HG03575 (cell line): ENCODE measurements around the gene SORT1.

Experiments used
- ATAC-seq: cut with Tn5 transposase; IDR thresholded peaks from one replicate; pipeline ENCODE4 v1.9.1; 2021; ENCODE audit not compliant: unreplicated experiment, insufficient number of reproducible peaks, low FRiP score; ENCODE audit errors: extremely low read depth

Gene SORT1

DNA sequence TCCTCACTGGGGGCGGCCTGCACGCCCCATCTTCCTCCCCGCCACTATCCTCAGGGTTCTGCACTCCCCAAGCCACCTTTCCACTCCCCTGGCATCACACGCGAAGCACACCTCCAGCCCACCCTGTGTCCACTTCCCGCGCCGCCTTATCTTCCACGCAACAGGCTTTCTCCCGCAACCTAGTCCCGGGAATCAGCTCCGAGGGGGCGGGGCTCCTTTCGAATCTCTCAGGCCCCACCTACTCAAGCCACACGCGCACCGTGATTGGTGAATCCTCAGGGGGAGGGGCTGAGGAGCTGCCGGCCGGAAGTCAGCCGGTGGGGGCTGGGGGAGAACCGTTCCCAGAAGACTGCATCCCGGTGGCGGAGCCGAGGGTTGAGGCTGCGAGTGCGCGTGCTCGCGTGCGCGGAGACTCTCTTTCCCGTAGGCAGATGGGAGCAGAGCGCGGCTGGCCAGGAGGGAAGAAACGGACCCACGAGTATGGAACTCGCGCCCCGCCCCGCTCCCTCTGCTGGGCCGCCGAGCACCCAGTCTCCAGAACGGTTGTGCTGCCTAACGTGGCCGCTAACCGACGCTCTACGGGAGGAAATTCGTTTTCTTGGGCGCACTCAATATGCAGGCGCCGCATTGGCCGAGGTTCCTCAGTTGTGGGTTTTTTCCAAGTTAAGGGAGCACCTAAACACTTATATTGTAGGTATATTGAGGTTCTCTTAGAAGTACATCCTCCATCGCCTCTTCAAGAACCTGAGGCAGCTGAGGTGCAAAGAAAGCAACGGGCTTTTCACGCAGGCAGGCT, 114.6 kb downstream of the SORT1 start, which contains the start of gene PSRC1:
Gene PSRC1 (minus strand): TSS at position 194 of the 796 bp plus-strand sequence.
- ATAC-seq, result peak; percentile 61

DNA sequence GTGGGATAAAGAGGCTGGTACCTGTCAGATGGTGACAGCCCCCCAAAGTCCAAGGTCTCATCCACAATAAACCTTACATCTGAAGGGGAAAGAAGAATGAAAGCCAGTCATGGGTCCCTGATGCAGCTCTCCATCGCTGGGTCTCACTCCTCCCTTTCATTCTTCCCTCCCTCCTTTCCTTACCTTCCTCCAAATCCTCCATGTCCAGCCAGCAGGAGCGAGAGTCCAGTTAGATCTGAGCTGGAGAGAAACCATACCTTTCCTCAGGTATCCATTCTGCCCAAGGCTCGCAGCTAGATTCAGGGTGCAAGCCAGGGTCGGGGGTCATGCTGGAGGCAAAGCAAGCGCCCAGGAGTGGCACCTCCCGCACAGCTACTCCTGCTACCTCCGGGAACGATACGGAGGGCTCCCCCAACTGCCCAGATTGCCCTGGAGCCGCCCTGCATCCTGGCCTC, 115.2 kb downstream of the SORT1 start:
- no peak for ATAC-seq

- ATAC-seq, result no peak
Observed at GRCh38 chr1:109281680-109282496, 115.8 kb downstream of the SORT1 start.

DNA sequence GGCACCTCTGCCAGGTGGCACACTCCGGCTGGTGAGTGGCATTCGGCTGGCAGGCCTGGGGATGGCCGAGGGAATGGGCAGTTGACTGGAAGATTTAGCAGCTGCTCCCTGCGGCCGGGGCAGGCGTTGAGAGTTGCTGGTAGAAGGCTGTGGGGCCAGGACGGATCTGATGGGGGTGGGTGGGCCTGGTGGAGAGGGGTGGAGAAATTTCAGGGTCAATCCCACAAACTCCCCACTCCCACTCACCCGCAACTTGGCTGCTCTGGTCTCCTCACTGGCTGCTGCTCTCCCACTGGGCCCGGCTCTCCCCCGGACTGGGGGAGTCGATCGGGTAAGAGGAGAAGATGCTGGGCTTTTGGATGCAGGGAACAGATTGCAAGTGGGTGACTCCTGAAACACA, 116.9 kb downstream of the SORT1 start:
- ATAC-seq, result no peak

DNA sequence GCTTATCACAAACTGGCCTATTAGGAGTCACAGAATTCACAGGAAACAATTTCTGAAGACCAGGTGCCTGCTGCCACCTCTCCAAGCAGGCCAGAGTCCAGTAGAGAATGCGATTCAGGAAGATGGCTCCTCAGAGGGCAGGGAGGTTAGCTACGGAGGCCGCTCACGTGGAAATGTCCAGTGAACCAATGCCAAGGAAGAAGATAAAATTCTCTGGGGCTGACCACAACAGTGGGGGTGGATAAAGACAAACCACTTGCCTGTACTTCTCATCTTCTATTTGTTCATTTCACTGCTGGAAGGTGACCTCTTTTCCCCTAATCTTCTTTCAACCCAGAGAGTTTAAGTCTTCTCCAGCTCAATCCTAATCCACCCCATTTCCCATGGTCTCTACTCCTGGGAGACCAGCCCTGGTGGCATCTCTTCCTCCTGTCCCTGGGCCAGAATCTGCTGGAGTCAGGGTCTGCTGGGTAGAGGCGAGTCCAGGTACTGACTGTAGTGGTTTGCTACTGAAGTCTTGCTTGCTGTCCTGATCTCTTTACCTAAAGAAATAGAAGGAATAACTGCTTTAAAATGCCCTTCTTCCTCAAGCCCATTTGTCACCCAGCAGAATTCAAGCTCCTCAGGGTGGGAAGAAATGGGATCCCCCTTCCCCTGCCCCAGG, 118.0 kb downstream of the SORT1 start:
- no peak for ATAC-seq

GRCh38 chr1:109277434-109278204, 120.1 kb downstream of the SORT1 start:
- ATAC-seq, result no peak

GRCh38 chr1:109275706-109276345, 121.9 kb downstream of the SORT1 start:
- no peak for ATAC-seq

DNA sequence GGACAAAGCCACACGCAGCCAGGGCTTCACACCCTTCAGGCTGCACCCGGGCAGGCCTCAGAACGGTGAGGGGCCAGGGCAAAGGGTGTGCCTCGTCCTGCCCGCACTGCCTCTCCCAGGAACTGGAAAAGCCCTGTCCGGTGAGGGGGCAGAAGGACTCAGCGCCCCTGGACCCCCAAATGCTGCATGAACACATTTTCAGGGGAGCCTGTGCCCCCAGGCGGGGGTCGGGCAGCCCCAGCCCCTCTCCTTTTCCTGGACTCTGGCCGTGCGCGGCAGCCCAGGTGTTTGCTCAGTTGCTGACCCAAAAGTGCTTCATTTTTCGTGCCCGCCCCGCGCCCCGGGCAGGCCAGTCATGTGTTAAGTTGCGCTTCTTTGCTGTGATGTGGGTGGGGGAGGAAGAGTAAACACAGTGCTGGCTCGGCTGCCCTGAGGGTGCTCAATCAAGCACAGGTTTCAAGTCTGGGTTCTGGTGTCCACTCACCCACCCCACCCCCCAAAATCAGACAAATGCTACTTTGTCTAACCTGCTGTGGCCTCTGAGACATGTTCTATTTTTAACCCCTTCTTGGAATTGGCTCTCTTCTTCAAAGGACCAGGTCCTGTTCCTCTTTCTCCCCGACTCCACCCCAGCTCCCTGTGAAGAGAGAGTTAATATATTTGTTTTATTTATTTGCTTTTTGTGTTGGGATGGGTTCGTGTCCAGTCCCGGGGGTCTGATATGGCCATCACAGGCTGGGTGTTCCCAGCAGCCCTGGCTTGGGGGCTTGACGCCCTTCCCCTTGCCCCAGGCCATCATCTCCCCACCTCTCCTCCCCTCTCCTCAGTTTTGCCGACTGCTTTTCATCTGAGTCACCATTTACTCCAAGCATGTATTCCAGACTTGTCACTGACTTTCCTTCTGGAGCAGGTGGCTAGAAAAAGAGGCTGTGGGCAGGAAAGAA, 122.9 kb downstream of the SORT1 start:
- no peak for ATAC-seq

- ATAC-seq, result no peak
Observed at GRCh38 chr1:109273570-109274288, 124.0 kb downstream of the SORT1 start.

DNA sequence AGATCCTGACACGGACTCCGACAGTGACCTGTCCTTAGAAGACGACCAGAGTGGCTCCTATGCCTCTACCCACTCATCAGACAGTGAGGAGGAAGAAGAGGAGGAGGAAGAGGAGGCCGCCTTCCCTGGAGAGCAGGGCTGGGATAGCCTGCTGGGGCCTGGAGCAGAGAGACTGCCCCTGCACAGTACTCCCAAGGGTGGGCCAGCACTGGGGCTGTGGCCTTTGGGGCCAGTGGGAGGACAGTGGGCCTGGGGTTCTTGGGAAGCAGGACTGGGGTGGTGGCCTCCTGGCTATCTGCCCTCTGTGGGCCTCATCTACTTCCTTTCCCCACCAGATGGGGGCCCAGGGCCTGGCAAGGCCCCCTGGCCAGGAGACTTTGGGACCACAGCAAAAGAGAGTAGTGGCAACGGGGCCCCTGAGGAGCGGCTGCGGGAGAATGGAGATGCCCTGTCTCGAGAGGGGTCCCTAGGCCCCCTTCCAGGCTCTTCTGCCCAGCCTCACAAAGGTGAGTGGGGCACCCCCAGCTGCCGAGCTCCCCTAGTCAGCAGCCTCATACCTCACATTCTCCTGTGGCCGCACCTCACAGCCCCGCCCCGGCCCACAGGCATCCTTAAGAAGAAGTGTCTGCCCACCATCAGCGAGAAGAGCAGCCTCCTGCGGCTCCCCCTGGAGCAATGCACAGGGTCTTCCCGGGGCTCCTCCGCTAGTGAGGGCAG, 124.7 kb downstream of the SORT1 start:
- no peak for ATAC-seq

DNA sequence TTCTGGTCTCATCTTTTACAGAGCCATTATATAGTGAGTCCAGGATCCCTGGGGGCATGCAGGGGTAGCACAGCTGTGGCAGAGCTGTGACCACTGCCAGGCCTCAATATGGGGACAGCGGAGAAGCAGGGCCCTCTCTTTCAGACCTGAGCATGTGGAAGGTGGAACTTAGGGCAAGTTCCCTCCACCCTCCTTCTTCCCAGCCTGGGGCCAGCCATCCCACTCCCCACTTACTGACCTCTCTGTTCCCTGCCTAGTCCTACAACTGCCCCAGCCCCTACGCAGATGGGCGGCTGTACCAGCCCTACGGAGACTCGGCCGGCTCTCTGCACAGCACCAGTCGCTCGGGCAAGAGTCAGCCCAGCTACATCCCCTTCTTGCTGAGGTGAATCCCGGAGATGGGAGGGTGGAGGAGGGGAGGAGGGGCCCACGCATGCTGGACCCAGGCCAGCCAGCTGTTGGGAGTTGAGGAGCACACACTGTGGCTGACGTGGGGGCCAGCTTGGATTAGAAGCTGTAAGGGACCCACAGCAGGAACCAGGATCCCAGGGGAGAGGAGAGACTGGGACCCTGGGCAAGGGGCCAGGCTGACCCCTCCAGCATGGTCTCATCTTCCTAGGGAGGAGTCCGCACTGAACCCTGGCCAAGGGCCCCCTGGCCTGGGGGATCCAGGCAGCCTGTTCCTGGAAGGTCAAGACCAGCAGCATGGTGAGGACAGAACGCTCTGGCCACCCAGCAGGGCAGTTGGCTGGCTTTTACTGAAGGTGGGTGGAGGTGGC, 125.5 kb downstream of the SORT1 start:
- no peak for ATAC-seq

GRCh38 chr1:109271458-109271857, 126.3 kb downstream of the SORT1 start:
- no peak for ATAC-seq

DNA sequence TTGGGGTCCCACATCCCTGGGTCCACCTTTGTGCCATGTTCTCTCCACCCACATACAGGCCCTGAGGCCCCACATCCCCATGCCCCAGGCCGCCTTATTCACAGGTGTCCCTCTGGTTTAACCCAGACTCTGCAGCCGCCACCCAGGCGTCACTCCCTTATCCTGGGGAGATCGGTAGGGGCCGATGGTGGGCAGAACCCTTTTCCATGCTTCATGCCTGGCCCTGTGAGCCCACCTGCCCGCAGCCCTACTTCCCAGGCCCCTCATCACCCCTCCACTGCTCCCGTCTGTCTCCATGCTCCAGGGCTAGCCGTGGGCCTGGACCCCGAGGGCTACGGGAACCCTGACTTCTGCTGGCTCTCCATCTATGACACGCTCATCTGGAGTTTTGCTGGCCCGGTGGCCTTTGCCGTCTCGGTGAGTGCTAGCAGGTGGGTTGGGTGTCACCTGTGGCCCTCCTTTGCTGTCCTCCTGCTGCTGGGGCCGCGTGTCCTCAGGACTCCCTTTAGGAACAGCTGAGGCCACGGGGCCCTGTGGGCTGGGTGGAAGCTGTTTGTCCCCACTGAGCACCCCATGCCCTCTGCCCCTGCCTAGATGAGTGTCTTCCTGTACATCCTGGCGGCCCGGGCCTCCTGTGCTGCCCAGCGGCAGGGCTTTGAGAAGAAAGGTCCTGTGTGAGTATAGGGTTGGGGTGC, 126.9 kb downstream of the SORT1 start:
- no peak for ATAC-seq

- no peak for ATAC-seq
Observed at GRCh38 chr1:109269981-109270622, 127.6 kb downstream of the SORT1 start.
